Osteoblast (primary cell): ENCODE data around the gene CMSS1. TPM values are rescaled to one million over a fixed set of nuclear protein-coding genes. Genes with fewer than 3 reads are reported as not detected.

Experiments
- DNase-seq: peaks from one replicate; pipeline ENCODE4 v3.0.0; 2011; ENCODE audit warnings: low spot score, mixed read lengths; ENCODE audit not compliant: insufficient read length; ENCODE audit errors: missing footprints
- H2AFZ ChIP-seq: 2 replicates; pipeline ENCODE4 v1.6.0; 2011; ENCODE audit warnings: mild to moderate bottlenecking, low read length
- H3K27ac ChIP-seq: 2 replicates; pipeline ENCODE4 v1.5.1; 2011; ENCODE audit warnings: mild to moderate bottlenecking, low read depth, low read length, moderate library complexity
- H3K27me3 ChIP-seq: 2 replicates; pipeline ENCODE4 v1.6.0; 2012; ENCODE audit warnings: mild to moderate bottlenecking, control low read depth, inconsistent platforms, low read length, moderate library complexity; ENCODE audit not compliant: insufficient read depth
- H3K36me3 ChIP-seq: 2 replicates; pipeline ENCODE4 v1.5.1; 2011; ENCODE audit warnings: mild to moderate bottlenecking, low read length, control low read depth, moderate library complexity; ENCODE audit not compliant: insufficient read depth
- H3K4me1 ChIP-seq: 2 replicates; pipeline ENCODE4 v1.5.1; 2011; ENCODE audit warnings: mild to moderate bottlenecking, low read length, control low read depth, moderate library complexity; ENCODE audit not compliant: insufficient read depth
- H3K4me2 ChIP-seq: 2 replicates; pipeline ENCODE4 v1.6.0; 2011; ENCODE audit warnings: mild to moderate bottlenecking, low read length; ENCODE audit not compliant: insufficient read depth
- H3K4me3 ChIP-seq: fragments of 200-600 bp; sonication (generic); 3 replicates; pipeline ENCODE4 v1.5.1; 2012; ENCODE audit warnings: mild to moderate bottlenecking, low read length, inconsistent platforms; ENCODE audit not compliant: insufficient read depth
- H3K79me2 ChIP-seq: 2 replicates; pipeline ENCODE4 v1.6.0; 2012; ENCODE audit warnings: mild to moderate bottlenecking, low read length, control low read depth, inconsistent platforms; ENCODE audit not compliant: insufficient read depth
- H3K9me3 ChIP-seq: 2 replicates; pipeline ENCODE4 v1.5.1; 2011; ENCODE audit warnings: low read depth, low read length, control low read depth
- H4K20me1 ChIP-seq: 2 replicates; pipeline ENCODE4 v1.6.0; 2012; ENCODE audit warnings: mild to moderate bottlenecking, low read length, control low read depth; ENCODE audit not compliant: insufficient read depth
- CTCF ChIP-seq: IDR thresholded peaks from 2 replicates; pipeline ENCODE4 v1.5.1; 2011; ENCODE audit warnings: mild to moderate bottlenecking, low read depth, low read length, moderate library complexity; ENCODE audit errors: extremely low read depth
- total RNA-seq: library from RNA; depleted of rRNA; stranded (reverse); fragments of >200 nt; gene quantifications from 2 replicates; pipeline ENCODE4 v1.2.3, GENCODE V29; 2012

The CMSS1 gene
- total RNA-seq, 1 donor: 15.9 TPM

DNA sequence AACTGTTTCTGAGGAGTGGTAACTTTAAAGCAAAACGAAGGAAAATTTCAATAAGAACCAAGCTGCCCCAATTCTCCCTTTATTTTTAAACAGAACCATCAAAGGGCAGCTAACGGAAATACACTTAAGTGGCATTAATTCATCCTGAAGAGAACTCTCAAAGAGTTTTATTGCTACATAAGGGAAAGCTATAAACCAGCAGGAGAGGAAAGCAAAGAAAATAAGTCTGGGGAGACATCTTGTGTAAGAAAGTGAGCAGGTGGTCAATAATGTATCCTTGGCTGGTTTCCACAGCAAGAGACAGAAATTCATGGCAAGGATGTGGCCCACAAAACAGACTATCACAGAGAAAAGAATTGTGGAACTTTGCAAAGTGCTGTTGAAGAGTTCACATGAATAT, 40.0 kb upstream of the CMSS1 start:
- no peak for TF ChIP-seq CTCF
- Histone ChIP-seq H3K27me3 (no peaks in the 10 kb centered on the region), H3K27ac (no peak overlapping the region), H3K4me1 (peaks cover 76% of the 10 kb centered on the region), H3K79me2 (peaks cover 3% of the 10 kb centered on the region), H3K36me3 (peaks cover 29% of the 10 kb centered on the region), H3K4me2 (no peak overlapping the region), H2AFZ (no peak overlapping the region), H3K9me3 (no peaks in the 10 kb centered on the region), H4K20me1 (no peaks in the 10 kb centered on the region), H3K4me3 (no peak overlapping the region)
- no peak for DNase-seq

- Histone ChIP-seq H3K27ac (peak overlapping the region; percentile 67), H3K4me3 (no peak overlapping the region), H2AFZ (no peak overlapping the region), H3K36me3 (peaks cover 26% of the 10 kb centered on the region), H3K27me3 (no peaks in the 10 kb centered on the region), H3K4me1 (peaks cover 71% of the 10 kb centered on the region), H4K20me1 (no peaks in the 10 kb centered on the region), H3K79me2 (no peaks in the 10 kb centered on the region), H3K9me3 (no peaks in the 10 kb centered on the region), H3K4me2 (peak overlapping the region; percentile 4)
- DNase-seq: no peak
- TF ChIP-seq CTCF: no peak
These were observed 36.9 kb upstream of the CMSS1 start for GRCh38 chr3:99780749-99781148.

DNA sequence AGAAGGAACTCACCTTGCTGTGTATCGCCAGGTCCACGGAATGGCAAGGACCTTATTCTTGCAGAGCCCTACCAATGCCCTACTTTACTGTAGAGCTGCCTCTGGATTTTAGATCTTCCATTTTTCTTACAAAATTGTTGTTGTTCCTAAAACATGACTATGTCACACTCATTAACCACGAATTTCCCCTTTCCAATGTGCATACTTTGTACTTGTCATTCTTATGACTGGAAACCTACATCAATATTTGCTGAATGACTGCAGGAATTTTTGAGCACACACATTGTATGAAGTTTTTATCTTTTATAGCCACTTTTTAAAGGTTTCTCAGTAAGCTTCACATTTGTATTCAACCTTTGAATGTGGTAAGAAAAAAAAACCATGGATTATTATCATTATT, 35.9 kb upstream of the CMSS1 start:
- H3K4me2 ChIP-seq: peak overlapping the region; percentile 51
- H3K4me3 ChIP-seq: no peak overlapping the region
- H3K4me1 ChIP-seq: peaks cover 62% of the 10 kb centered on the region
- DNase-seq: no peak
- no peaks in the 10 kb centered on the region for H4K20me1 ChIP-seq
- H3K27me3 ChIP-seq: no peaks in the 10 kb centered on the region
- peaks cover 25% of the 10 kb centered on the region for H3K36me3 ChIP-seq
- H3K9me3 ChIP-seq: no peaks in the 10 kb centered on the region
- peak overlapping the region; percentile 67 for H3K27ac ChIP-seq
- no peak for TF ChIP-seq CTCF
- no peaks in the 10 kb centered on the region for H3K79me2 ChIP-seq
- no peak overlapping the region for H2AFZ ChIP-seq

DNA sequence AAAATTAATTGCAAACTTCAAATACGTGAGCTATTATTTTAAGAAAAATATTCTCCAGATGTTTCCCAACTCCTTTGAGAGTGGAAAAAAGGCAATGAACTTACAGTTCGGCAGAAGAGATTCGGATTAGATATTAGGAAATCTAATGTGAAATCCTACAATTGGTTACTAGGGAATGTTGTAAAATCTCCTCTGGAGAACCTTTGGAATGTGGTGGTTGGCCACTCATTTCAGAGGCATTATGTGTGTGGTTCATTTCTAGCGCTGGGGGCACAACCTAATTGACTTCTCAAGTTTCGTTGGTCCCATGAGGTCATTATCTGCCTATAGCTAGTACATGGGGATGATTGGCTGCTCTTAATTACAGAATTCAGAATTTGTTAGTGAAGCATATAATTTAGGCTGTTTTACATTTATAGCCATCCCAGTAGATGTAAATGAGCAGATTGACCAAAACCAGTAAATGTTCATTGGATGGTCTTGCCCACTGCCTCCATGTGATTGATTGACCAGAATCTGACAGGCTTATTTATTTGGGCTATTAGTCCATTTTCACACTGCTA, 34.6 kb upstream of the CMSS1 start:
- Histone ChIP-seq H2AFZ (no peak overlapping the region), H3K79me2 (no peaks in the 10 kb centered on the region), H3K27me3 (no peaks in the 10 kb centered on the region), H3K4me3 (no peak overlapping the region), H3K27ac (peak overlapping the region; percentile 67), H3K4me2 (peak overlapping the region; percentile 29), H4K20me1 (no peaks in the 10 kb centered on the region), H3K9me3 (no peaks in the 10 kb centered on the region), H3K36me3 (peaks cover 17% of the 10 kb centered on the region), H3K4me1 (peaks cover 50% of the 10 kb centered on the region)
- DNase-seq: peak; percentile 84
- no peak for TF ChIP-seq CTCF
